Stimulated activated CD8-positive, alpha-beta memory T cell treated with anti-CD3 and anti-CD28 coated beads, Interleukin-7, amount 100 ng/mL, for 1 hour (primary cell): ENCODE measurements around the gene SHC1.

Source experiments
- DNase-seq, 2 donors: peaks; one replicate each; pipeline ENCODE4 v3.0.0-alpha.2; 2020; ENCODE audit warnings: low read depth in 2 of 2

SHC1 gene

DNA sequence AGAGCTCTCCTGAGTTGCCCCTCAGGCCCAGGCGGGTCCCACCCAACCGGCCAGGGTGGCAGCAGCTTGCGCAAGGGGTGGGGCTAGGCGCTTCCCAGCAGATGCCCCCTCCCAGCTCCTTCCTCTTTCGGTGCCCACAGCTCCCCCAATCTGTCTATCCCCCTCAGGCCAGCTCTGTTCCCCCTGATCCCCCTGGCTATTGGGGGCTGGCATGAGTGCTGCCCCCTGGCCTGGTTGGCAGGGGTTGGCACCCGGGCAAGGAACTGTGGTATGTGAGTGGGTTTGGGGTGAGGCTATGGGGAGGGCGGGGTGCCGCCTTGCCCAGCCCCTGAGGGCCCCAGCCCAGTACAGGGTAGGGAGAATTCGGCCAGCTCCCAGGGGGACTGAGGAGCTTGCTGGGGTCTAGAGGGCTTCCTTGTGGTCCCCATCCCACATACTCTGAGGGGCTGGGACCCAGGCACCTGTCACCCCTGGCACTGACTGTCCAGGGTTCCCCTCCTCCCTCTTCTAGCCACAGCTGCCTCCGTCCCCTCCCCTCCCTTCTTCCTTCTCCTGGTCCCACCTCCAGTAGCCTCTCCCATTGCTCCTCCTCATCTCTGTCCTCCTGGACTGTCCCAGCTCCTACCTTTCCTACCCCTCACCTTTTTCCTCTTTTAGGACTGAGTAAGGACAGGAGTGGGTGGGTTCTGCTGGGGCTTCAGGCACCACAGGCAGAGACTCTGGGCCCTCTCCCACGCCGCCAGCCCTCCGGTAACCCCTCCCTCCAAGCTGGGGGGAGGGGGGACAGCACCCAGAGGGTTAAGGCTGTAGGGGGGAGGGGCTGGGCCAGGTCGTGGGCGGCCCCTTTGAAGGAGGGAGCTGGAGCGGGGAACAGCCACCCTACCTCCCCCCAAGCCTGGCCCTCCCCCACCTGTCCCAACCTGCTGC is 37.7 kb upstream of the SHC1 start:
- no peak for DNase-seq

DNA sequence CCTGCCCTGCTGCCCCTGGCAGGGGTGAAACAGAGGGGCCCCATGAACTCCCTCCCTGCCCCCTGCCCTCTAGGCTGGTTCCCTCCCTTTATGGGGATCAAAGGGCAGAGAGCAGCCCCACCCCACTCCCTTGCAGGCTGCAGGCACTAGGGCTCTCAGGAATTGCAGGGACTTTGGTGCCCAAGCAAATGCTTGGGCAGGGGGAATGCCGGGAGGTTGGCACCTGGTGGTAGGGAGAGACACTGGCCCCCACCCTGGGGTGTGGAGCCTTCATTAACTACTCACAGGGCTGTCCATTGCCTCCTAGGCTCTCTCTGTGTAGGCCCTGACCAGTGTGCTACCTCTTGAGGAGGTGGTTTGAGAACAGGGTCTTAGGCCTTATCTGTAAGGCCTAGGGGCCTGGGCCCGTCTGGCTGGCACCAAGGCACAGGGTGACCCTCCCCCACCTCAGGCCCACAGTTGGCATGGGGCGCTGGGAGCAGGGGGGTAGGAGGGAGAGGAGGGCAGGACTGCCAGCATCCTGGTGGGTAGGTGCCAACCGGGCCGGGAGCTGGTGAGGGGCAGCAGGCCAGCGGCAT is 36.8 kb upstream of the SHC1 start:
- no peak for DNase-seq

DNA sequence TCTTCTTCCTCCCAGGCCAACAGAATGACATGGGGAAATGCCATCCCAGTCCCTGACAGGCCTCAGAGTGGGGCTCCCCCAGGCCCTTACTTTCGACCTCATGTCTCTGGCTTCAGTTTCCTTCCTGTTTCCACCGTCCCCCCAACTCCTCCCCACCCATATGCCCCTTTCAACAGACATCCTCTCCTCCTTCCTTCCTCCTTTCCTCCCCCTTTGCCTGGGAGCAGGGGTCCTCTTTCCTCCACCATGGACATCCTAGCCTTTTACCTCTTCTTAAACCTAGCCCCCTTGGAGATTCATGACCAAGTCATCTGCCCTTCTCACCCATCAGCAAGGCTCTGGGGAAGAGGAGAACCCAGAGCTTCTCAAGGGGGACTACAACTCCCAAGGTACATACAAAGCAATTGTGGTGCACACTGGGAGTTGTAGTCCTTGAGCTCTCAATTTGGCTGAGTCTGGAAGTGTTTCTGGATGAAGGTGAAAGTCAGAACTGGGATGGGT is 36.1 kb upstream of the SHC1 start:
- DNase-seq: no peak

DNA sequence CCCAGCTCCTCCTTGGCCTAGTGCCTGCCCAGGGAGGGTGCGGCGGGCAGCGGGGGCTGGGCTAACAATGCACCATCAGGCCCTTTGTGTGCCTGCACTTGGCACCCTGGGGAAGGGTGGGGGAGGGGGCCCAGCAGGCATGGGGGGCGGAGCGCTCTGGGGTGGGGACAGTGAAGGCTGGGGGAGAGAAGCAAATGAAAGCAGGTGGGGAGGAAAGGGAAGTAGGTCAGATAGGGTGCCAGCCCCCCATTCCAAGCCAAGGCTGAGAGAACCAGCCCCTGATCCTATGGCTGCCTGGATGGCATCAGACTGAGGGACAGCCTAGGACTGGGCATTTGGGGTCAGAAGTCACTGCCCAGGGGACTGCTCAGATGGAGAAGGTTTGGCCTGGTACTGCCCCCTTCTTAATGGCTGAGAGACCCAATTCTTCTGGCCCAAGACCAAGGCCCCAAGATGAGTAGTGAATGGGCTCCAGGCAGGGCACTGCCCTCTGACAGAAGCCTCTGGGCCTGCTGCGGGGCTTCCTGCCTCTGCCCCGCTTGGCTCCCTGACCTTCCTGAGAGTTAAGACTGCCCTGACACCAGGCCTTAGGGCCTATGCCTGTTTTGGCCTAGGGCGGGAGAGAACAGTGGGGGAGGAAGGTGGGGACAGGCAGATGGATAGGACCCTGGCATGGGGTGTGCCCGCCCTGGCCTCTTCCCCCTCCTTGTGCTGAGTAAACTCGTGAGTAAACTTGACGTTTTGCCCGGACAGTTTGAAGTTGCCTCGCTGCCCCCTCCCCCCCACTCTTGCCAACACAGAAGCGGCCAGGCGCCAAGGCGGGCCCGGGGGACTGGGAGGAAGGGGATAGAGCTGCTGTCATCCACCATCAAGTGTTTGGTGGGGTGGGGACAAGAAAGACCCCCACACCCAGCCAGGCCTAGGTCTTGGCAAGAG is 34.8 kb upstream of the SHC1 start:
- DNase-seq: no peak

DNA sequence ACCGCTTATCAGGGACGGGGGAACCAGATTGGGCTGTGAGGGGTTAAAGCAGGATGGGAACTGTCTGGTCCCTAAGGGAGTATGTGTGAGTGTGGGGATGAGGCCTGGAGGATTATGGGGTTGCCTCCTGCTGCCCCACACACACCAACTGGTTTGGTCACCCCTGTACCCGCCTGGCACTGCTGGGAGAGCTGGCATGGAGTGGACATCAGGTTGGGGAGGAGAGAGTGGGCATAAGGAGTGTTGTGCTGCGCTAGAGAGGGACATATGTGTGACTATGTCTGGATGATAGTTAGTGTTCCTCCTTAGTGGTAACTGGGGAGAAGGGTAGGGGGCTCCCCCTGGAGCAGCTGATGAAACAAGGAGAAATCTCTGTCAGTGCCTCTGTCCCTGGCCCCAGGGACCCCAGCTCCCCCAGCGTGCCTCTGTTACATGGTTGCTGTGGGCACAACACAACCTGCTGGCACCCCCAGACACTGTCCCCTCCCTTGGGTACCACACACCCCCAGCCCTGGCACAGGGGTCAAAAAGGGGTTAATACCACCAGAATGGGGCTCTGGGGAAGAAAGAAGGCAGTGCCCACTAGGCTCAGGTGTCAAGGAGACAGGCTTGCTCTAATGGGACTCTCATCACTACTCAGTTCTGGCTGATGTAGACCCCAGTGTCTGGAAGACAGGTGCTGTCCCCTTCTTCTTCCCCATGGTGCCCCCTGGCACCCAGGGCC is 34.0 kb upstream of the SHC1 start:
- no peak for DNase-seq

DNA sequence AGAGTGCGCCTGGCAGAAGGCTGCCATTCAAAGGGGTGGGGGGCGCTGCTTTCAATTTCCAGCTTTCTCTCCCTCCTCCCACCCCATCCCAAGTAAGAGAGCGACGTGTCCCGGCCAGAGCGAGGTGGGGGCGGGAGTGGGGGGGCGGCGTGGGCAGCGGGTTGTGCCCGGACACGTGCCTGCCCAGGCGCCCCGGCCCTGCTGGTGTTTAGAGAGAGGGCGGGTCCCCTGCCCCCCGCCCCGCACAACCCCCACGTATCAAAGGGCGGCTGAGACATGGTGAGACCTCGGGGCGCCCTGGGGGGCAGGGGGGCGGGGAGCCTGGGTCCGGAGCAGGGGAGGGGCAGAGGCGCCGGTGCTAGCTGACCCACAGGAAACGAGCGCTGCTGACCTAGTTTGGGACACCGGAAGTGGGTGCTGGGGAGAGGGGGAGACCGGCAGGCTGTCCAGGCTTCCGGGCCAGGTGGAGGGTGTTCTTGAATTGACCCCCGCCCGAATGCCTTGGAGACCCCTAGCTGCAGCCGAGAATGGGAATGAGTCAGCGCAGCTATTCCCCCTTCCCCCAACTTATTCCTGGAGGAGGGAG is 33.3 kb upstream of the SHC1 start:
- no peak for DNase-seq

DNA sequence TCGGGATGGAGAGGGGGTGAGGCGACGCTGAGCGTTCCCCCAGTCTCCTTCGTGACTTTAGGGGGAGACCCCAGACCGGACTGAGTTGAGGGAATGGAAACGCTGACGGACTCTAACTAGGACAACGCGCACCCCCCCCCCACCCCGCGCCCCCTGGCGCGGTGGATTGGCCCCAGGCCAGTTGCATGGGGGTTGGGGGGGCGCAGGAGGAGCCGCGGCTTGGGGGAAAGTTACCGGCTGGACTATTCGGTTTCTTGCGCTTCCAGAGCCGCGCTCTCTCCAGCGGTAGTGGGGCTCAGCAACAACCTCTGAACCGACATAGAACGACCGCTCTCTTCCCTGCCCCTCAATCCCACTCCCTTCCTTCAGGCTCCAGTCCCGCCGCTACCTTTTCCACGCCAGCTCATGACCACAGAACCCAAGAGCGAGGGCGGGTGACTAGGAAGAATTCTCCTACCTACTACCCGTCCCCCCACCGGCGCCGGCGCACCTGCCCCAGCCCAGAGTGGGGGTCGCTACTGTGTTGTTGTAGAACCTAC is 32.7 kb upstream of the SHC1 start:
- no peak for DNase-seq

DNA sequence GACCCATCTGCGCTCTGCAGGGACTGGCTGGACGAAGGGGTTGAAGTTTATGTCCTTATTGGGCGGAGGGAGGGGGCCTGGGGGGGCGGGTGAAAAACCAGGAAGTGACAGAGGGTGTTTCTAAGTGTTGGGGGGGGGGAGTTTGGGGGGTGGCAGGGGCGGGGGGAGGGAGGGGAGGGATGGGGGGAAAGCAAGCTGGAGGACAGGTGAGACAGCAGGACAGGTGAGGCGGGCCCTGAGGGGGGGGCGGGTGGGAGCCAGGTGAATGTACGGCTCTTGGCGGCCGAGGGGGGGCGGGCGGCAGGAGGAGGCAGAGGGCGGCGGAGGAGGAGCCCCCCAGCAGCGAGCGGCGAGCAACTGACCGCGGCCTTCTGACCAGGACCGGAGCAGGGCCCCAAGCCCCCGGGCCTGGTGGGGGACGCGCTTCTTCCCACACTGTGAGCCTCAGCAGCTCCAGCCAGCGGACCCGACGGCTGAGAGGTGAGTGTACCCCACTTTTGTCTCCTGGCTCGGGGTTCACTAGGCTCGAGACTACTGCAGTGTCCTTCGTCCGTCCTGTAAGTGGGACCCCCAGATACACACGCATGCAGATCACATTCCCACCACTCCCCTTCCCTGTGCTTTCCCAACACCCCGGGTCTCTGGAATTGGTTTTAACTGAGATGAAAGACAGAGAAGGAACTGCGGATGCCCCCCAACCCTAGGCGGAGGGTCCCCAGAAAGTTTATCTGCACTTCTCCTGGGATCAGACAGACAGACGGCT is 32.1 kb upstream of the SHC1 start, which contains the start of gene ZBTB7B:
Gene ZBTB7B, plus strand, starts transcription at position 339 of the 763 bp plus-strand sequence. CDS start 11,859 bp downstream, outside the sequence.
- DNase-seq: no peak

DNA sequence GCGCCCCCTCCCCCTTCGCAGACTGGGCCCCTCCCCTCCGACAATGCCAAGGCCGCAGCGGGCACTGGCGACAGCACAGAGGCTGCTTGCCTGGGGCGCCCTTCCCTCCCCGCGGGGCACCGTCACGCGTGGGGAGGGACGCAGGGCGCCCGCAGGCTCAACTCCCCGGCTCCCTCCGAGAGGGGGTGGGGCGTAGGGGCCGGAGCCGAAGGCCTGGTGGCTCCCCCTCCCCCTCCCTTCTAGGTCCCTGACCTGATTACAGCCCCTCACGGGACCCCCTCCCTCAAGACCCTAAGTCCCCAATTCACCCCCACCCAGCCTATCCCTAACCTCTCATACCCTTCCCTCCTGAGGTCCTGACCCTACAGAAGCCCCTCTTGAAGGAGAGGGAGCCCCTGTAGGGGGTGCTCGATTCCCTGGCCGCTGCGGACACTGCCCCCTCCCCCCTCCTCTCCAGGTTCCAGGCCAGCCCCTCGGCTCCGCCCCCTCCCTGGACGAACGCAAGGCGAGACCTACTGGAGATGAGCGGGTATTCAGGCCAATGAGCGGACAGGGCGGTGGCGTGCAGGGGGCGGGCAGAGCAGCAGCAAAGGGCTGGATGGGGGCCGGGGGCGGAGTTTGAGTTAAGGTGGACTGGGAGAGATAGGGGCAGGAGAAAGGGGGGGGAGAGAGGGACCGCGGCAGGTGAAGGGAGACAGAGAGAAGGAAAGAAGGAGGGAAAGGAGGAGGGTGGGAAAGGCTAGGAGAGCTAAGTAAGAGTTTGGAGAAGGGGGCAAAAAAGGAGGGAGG is 31.3 kb upstream of the SHC1 start:
- peak; percentile 93 to 97 for DNase-seq

DNA sequence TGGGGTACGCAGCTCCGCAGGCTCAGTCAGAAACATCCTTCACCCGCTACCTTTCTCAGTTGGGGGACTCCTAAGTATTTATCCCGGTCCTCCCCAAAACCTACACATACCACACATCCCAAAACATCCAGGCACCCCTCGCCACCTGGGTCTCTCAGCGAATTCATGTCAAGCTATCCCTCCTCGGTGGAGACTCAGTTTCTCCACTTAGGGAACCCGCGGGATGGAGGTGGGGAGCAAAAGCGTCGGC is 30.8 kb upstream of the SHC1 start:
- no peak for DNase-seq

DNA sequence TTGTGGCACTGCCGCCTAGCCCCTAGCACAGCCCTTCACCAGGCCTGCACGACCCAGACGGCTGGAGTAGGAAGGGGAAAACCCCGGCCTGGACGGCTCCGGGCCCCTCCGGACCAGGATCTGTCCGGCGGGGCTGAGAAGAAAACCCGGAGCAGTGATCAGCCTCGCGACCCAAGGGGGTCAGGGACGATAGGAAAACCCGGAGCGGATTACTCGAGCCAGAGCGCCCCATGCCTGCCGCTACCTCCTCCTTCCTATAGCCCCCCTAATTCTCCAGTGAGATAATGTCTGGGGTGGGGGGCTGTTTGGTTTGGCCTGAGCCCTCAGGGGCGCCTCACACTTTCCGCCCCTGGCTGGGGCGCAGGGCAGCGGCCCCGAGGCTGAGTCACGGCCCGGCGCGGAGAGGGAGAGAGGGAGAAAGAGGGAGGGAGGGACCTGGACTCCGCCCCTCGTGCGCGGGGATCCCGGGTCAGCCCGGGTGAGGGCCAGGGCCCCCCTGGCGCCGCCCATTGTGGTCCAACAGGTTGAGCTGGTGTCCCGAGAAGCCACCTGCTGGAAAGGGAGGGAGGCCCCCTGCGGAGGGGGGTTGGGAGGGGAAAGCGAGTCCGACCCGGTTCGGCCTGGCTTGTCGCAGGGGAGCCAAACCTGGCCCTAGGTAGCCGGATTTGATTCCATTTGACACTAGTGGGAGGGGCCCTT is 30.3 kb upstream of the SHC1 start:
- DNase-seq: peak; percentile 56 to 62

DNA sequence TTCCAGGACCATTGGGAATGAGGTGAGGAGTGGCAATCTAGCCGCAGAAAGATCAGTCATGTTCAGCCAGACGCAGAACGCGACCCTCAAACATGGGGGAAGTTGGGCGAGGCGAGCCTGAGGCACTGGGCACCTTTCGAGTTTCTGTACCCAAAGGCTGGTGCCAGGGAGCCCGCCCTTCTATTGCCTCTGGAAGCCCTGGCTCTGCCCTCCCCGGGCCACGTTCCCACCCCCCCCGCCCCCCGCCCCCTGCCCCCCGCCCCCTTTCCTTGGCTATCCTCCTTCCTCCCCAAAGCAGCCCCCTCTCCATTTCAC is 29.8 kb upstream of the SHC1 start:
- no peak for DNase-seq

DNA sequence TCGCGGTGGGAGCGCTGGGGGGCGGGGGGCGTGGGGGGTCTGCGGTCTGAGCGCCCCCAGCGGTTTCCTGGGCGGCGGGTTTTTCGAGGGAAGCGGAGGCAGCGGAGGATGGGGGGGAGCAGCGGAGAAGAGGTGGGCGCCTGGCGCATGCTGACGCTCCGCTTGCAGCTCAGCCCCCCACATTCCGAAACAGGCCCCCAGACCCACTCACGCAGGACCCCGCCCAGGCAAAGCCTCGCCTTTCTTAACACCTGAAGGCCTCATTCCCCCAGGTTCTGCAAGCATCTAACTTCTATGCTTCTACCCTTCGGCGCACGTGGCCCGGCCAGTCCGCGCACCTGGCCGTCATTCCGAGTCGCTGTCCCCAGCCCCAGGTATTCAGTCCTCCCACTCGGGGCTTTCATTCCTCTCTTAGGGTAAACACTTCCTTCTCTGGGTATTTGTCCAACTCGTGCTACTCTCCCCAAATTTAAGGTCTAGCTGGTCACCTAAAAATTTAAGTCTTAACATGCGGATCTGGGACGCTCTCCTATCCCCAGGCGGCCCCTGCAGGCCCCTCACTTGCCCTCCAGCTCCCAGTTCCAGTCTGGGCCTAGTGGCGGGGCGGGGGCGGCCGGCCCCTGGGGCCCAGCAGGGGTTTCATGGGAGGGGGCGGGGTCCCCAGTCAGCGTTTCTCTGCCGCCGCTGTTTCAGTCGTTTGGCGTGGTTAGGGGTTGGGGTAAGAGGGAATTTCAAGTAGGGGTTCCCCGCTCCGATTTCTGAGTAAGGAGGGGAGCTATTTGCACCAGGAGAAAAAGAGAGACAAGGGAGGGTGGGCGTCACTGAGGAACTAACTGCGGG is 29.2 kb upstream of the SHC1 start:
- no peak for DNase-seq

DNA sequence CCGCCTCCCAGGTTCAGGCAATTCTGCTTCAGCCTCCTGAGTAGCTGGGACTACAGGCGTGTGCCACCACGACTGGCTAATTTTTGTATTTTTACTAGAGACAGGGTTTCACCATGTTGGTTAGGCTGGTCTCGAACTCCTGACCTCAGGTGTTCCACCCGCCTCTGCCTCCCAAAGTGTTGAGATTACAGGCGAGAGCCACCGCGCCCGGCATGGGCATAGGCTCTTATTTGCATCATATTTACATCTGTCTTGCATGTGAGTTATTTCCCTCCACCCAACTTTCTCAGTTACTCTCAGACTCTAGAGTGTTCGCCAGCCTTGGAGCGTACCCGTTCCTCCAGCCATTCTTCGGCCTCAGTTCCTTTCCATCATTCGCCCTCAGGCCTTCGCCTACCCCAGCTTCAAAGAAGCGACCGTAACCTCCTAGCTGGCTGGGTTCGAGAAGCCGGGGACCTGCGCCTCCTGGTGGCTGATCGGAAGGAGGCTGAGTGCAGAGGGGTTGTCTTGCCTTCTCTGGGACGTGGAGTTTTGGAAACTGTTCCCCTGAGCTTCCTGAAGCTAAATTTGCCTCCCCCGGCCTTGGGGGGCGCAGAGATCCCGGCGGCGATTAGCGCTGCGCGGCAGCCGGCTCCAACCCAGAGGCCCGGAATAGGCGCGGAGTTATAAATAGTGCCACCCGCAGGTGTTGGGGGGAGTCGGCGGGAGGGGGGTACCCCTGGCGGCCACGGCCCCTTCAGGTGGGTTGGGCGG is 28.4 kb upstream of the SHC1 start:
- DNase-seq: peak in 1 of 2 donors; percentile 56

DNA sequence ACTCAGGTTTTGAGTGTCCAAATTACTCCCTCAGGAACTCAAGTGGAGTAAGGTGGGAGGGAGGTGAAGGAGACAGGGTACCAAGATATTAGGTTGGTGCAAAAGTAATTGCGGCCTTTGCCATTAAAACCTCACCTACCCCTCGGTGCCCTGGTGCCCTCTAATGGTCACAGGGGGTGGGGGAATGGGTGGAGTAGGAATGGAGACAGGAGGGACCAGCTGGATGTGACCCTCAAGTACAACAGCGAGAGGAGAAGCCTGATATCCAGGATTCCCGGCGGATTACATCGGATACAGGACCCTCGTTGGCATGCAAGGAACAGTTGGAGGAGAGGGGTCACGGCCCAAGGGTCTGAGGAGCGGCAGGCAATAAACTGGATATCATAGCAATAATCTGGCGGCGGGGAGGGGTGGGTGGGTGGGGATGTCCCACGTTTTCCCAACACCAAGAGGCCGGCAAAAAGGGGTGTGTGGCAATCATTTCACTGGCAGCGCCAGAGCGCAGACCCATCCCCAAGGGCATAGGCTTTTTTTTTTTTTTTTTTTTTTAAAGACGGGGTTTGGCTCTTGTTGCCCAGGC is 27.7 kb upstream of the SHC1 start:
- DNase-seq: no peak

DNA sequence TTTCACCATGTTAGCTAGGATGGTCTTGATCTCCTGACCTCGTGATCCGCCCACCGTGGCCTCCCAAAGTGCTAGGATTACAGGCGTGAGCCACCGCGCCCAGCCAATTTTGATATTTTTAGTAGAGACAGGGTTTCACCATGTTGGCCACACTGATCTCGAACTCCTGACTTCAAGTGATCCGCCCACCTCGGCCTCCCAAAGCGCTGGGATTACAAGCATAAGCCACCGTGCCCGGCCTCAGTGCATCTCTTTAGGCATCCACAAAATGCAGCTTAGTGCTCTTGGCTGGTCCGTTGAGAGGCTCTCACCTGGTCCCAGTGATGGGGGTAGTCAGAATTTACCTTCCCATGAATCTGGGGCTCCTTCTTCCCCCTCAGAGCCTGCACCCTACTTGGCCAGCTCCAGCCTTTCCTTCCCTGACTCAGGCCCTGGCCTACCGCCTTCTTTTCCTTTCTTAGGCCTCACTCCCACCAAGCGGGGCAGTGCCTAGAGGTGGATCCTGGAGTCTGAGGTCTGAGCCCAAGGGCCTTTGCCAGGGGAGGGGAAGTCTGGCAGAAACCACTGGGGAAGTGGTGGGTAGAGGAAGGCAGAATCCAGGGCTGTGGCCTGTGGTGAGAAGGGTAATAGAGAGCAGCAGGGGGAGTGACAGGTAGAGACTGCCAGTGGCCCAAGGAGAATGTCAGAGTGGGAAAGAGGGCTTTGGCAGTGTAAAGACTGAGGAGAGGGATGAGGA is 26.6 kb upstream of the SHC1 start:
- no peak for DNase-seq
